DOHH2 (cell line): ENCODE results near the gene ZNF865.

Experiments used
- H3F3A ChIP-seq: fragments of 200-600 bp; sonication (generic), shearing (Covaris generic); 2 replicates; pipeline ENCODE4 v1.6.0; 2016; ENCODE audit warnings: antibody characterized with exemption, mild to moderate bottlenecking; ENCODE audit not compliant: control insufficient read depth, insufficient read depth
- H3K27ac ChIP-seq: fragments of 200-600 bp; sonication (generic); 2 replicates; pipeline ENCODE4 v1.5.1; 2014; ENCODE audit warnings: low read depth, mild to moderate bottlenecking, low read length, moderate library complexity
- H3K27me3 ChIP-seq: fragments of 200-600 bp; sonication (generic); 2 replicates; pipeline ENCODE4 v1.6.1; 2014; ENCODE audit warnings: mild to moderate bottlenecking, low read length, mixed read lengths; ENCODE audit not compliant: control insufficient read depth
- H3K36me3 ChIP-seq: fragments of 200-600 bp; sonication (generic); 2 replicates; pipeline ENCODE4 v1.6.1; 2014; ENCODE audit warnings: mild to moderate bottlenecking, low read length, moderate library complexity, mixed read lengths; ENCODE audit not compliant: control insufficient read depth
- H3K4me1 ChIP-seq: fragments of 200-600 bp; sonication (generic); 2 replicates; pipeline ENCODE4 v1.6.1; 2014; ENCODE audit warnings: mild to moderate bottlenecking, low read length, mixed read lengths; ENCODE audit not compliant: control insufficient read depth
- H3K4me2 ChIP-seq: fragments of 200-600 bp; sonication (generic); 2 replicates; pipeline ENCODE4 v1.6.0; 2014; ENCODE audit warnings: mild to moderate bottlenecking, low read length, moderate library complexity
- H3K4me3 ChIP-seq: fragments of 200-600 bp; sonication (generic); 2 replicates; pipeline ENCODE4 v1.5.1; 2014; ENCODE audit warnings: mild to moderate bottlenecking, low read length, mixed read lengths
- H3K79me2 ChIP-seq: fragments of 200-600 bp; sonication (generic); 2 replicates; pipeline ENCODE4 v1.6.1; 2014; ENCODE audit warnings: mild to moderate bottlenecking, low read length, mixed read lengths; ENCODE audit not compliant: control insufficient read depth
- H3K9me2 ChIP-seq: fragments of 200-600 bp; sonication (generic); replicated peaks from 2 replicates; pipeline ENCODE4 v1.6.1; 2014; ENCODE audit warnings: mild to moderate bottlenecking, low read length, mixed read lengths; ENCODE audit not compliant: control insufficient read depth
- H3K9me3 ChIP-seq: fragments of 200-600 bp; sonication (generic); 2 replicates; pipeline ENCODE4 v1.6.1; 2014; ENCODE audit warnings: antibody characterized with exemption, low read length, mixed read lengths; ENCODE audit not compliant: control insufficient read depth, insufficient read depth
- H4K20me1 ChIP-seq: fragments of 200-600 bp; sonication (generic); 2 replicates; pipeline ENCODE4 v1.6.0; 2014; ENCODE audit warnings: low read depth, mild to moderate bottlenecking, antibody characterized with exemption, low read length, moderate library complexity; ENCODE audit not compliant: control insufficient read depth, insufficient read depth
- CTCF ChIP-seq: fragments of 200-600 bp; sonication (generic); IDR thresholded peaks from one replicate; pipeline ENCODE4 v1.5.1; 2014; ENCODE audit warnings: antibody characterized with exemption, mild to moderate bottlenecking, low read depth, low read length; ENCODE audit not compliant: poor library complexity, severe bottlenecking
- EZH2phosphoT487 ChIP-seq: fragments of 200-600 bp; sonication (generic); IDR thresholded peaks from 2 replicates; pipeline ENCODE4 v1.6.1; 2017; ENCODE audit warnings: borderline replicate concordance, mild to moderate bottlenecking, antibody characterized with exemption, low read length, moderate library complexity, mixed read lengths

The ZNF865 gene

GRCh38 chr19:55644842-55645511 lies 39.5 kb downstream of the ZNF865 start:
- Histone ChIP-seq H3K9me3 (no peaks in the 10 kb centered on the region), H3K4me3 (peak overlapping the region; percentile 95), H3K27ac (peak overlapping the region; percentile 99), H3K4me2 (peak overlapping the region; percentile 87), H4K20me1 (no peaks in the 10 kb centered on the region), H3K79me2 (peaks cover 83% of the 10 kb centered on the region), H3K36me3 (peaks cover 66% of the 10 kb centered on the region), H3K27me3 (no peaks in the 10 kb centered on the region), H3K9me2 (no peaks in the 10 kb centered on the region), H3K4me1 (peaks cover 63% of the 10 kb centered on the region), H3F3A (peaks cover 38% of the 10 kb centered on the region)
- TF ChIP-seq CTCF (no peak), EZH2phosphoT487 (no peak)

GRCh38 chr19:55645512-55645881 lies 40.0 kb downstream of the ZNF865 start:
- peaks cover 34% of the 10 kb centered on the region for H3F3A ChIP-seq
- no peaks in the 10 kb centered on the region for H3K9me3 ChIP-seq
- TF ChIP-seq CTCF, result no peak
- TF ChIP-seq EZH2phosphoT487, result no peak
- no peaks in the 10 kb centered on the region for H3K9me2 ChIP-seq
- H3K4me3 ChIP-seq, result peak overlapping the region; percentile 95
- H3K4me1 ChIP-seq, result peaks cover 60% of the 10 kb centered on the region
- no peaks in the 10 kb centered on the region for H4K20me1 ChIP-seq
- H3K4me2 ChIP-seq, result peak overlapping the region; percentile 87
- H3K27me3 ChIP-seq, result no peaks in the 10 kb centered on the region
- H3K79me2 ChIP-seq, result peaks cover 89% of the 10 kb centered on the region
- H3K36me3 ChIP-seq, result peaks cover 71% of the 10 kb centered on the region
- peak overlapping the region; percentile 99 for H3K27ac ChIP-seq

GRCh38 chr19:55646889-55647731 lies 41.7 kb downstream of the ZNF865 start:
- H3K79me2 ChIP-seq, result peaks cover 85% of the 10 kb centered on the region
- peaks cover 26% of the 10 kb centered on the region for H3F3A ChIP-seq
- no peaks in the 10 kb centered on the region for H3K9me3 ChIP-seq
- peaks cover 58% of the 10 kb centered on the region for H3K4me1 ChIP-seq
- H3K9me2 ChIP-seq, result no peaks in the 10 kb centered on the region
- peak overlapping the region; percentile 99 for H3K27ac ChIP-seq
- peak overlapping the region; percentile 87 for H3K4me2 ChIP-seq
- H3K36me3 ChIP-seq, result peaks cover 83% of the 10 kb centered on the region
- no peaks in the 10 kb centered on the region for H4K20me1 ChIP-seq
- TF ChIP-seq EZH2phosphoT487 (no peak), CTCF (no peak)
- H3K4me3 ChIP-seq, result peak overlapping the region; percentile 94
- no peaks in the 10 kb centered on the region for H3K27me3 ChIP-seq
